Measurements from ENCODE around the gene DOCK9.

Gene DOCK9

GRCh38 chr13:98965325-98965724 is 12.5 kb downstream of the DOCK9 start:
- TF ChIP-seq CTCF (IDR thresholded peaks at IDR 0.05; ENCODE audit: low read depth, low read length): no peak
- DNase-seq (ENCODE audit: extremely low read depth, low read depth): no peak

- DNase-seq (ENCODE audit: extremely low read depth, low read depth): no peak
- no peak for TF ChIP-seq CTCF (IDR thresholded peaks at IDR 0.05; ENCODE audit: low read depth, low read length)
Measured at GRCh38 chr13:98963917-98964316, 13.9 kb downstream of the DOCK9 start.

- no peak for DNase-seq (ENCODE audit: extremely low read depth, low read depth)
- no peak for TF ChIP-seq CTCF (IDR thresholded peaks at IDR 0.05; ENCODE audit: low read depth, low read length)
Measured at GRCh38 chr13:98962901-98963590, 14.8 kb downstream of the DOCK9 start.

- TF ChIP-seq CTCF (IDR thresholded peaks at IDR 0.05; ENCODE audit: low read depth, low read length): no peak
Measured at GRCh38 chr13:98961503-98962105, 16.3 kb downstream of the DOCK9 start.

GRCh38 chr13:98960606-98961502 is 17.0 kb downstream of the DOCK9 start:
- TF ChIP-seq CTCF (IDR thresholded peaks at IDR 0.05; ENCODE audit: low read depth, low read length): no peak
- no peak for DNase-seq (ENCODE audit: extremely low read depth, low read depth)

More at GRCh38 chr13:98961503-98962105, 16.3 kb downstream of the DOCK9 start:
- no peak for DNase-seq (ENCODE audit: extremely low read depth, low read depth)

- no peak for TF ChIP-seq CTCF (IDR thresholded peaks at IDR 0.05; ENCODE audit: low read depth, low read length)
- DNase-seq (ENCODE audit: extremely low read depth, low read depth): no peak
Measured at GRCh38 chr13:98959786-98960605, 17.9 kb downstream of the DOCK9 start.

All from AG09319 (cell line).